Activated CD8-positive, alpha-beta memory T cell treated with anti-CD3 and anti-CD28 coated beads, Interleukin-2, amount 10 ng/mL, durations not matched to agents 7 days and 5 days (primary cell): ENCODE data around the gene AGBL5. TPM values are rescaled to one million over a fixed set of nuclear protein-coding genes. Genes with fewer than 3 reads are reported as not detected.

Source experiments
- ATAC-seq: fragments of 150-1000 bp; cut with Tn5 transposase; one replicate; pipeline ENCODE4 v1.10.0; 2021; ENCODE audit warnings: moderate library complexity
- CTCF ChIA-PET: fragments of 350-600 bp; sonication (Branson Sonifier 250); formaldehyde crosslinking; loops from one replicate; lab custom pipeline; 2021; ENCODE audit warnings: antibody characterized with exemption; lab: Charles Lee
- DNase-seq: peaks from one replicate; pipeline ENCODE4 v3.0.0-alpha.2; 2020
- H3K27ac Mint-ChIP-seq: one replicate; pipeline ENCODE4 v1.8.0; 2021; ENCODE audit warnings: mild to moderate bottlenecking, mixed read lengths
- H3K27me3 Mint-ChIP-seq: one replicate; pipeline ENCODE4 v1.8.0; 2021; ENCODE audit warnings: mixed read lengths
- H3K36me3 Mint-ChIP-seq: one replicate; pipeline ENCODE4 v1.8.0; 2021; ENCODE audit warnings: mild to moderate bottlenecking, mixed read lengths
- H3K4me1 Mint-ChIP-seq: one replicate; pipeline ENCODE4 v1.8.0; 2021; ENCODE audit warnings: mixed read lengths
- H3K4me3 Mint-ChIP-seq: one replicate; pipeline ENCODE4 v1.8.0; 2021; ENCODE audit warnings: mild to moderate bottlenecking, moderate library complexity, mixed read lengths
- H3K9me3 Mint-ChIP-seq: one replicate; pipeline ENCODE4 v1.8.0; 2022; ENCODE audit warnings: low read depth, mixed read lengths
- total RNA-seq, 2 experiments: library from RNA; stranded (reverse); gene quantifications; one replicate each; pipeline ENCODE4 v1.2.3, GENCODE V29; 2021

Gene AGBL5
- 10 to 100 TPM; 13.8 to 15.1 TPM for total RNA-seq

DNA sequence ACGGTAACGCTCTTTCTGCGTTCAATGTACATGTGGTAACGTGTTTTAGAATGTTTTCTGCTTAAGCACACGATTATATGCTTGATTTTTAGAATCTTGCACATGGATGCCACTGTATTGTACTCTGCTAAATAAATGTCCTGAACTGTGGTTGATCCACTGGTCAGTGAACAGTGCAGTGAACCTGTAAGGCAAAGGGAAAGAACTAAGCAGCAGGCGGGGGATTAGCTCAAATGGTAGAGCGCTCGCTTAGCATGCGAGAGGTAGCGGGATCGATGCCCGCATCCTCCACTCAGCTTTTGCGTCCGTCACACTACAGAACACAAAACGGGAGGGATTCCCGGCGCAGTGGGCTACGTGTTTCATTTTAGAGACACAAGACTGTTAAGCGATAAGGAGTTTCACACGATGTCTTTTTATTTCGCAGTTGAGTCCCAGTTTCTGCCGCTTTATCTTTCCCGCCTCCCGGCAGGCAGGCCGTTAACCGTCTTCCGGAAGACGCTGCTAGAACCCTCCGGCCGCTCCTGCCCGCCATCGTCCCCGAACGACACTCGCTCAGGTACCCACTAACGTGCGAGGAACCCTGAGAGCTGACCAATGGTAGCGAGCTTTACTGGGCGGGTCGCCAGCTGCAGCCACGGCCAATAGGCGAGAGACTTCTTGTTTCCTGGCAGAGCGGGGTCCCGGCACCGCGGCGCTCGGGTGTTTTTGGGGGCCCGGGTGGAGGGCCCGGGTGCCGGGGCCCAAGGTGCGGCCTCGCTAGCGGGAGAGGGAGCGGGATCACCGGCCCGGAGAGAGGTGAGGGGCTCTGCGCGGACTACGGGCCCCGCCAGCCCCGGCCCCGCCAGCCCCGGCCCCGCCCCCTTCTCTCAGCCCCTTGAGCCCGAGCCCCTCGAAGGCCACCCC is at the start of gene AGBL5:
AGBL5 (plus strand) TSS at position 673 of the 906 bp plus-strand sequence. CDS start 1,291 bp downstream, outside the sequence.
- Mint-ChIP-seq H3K27ac (peak within 1 kb of the TSS; percentile 94), H3K27me3 (peaks cover 6% of the 10 kb centered on the region), H3K36me3 (peaks cover 14% of the 10 kb centered on the region), H3K4me3 (peak within 1 kb of the TSS; percentile 80), H3K4me1 (peaks cover 20% of the 10 kb centered on the region), H3K9me3 (no peaks in the 10 kb centered on the region)
- ATAC-seq (peak; percentile 84), DNase-seq (peak; percentile 98)
- CTCF ChIA-PET = interaction anchor here (0.8 to 4.4 kb wide), 16 partner anchors 10 to 652 kb away, joined by 3 to 45 read pairs (median 6); partner anchors contain the start of genes KHK, OST4, PREB and TMEM214

DNA sequence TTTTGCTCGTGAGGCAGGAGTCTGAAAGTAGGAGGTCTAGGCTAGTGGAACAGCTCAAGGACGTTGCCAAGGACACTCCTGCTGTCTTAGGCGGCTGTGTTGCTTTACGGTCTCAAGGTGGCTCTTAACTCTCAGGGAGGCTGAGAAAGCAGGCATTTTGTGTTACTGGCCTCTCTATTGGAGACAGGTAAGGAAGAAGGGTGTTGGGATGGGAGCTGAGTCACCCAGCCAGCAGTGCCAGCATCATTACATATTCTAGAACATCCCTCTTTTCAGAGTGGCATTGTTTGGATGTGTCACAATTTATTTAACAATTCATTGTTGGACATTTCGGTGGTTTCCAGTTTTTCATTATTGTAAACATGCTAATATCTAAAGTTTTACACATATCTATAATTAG is 49.5 kb upstream of the AGBL5 start:
- Mint-ChIP-seq H3K4me1 (no peaks in the 10 kb centered on the region), H3K9me3 (no peaks in the 10 kb centered on the region), H3K27ac (no peak overlapping the region), H3K36me3 (no peaks in the 10 kb centered on the region), H3K4me3 (no peak overlapping the region), H3K27me3 (peaks cover 16% of the 10 kb centered on the region)
- no peak for ATAC-seq
- CTCF ChIA-PET = interaction anchor here (0.7 kb wide), 1 partner anchor 58 kb away, joined by 3 read pairs; no protein-coding TSS in a partner anchor
- no peak for DNase-seq

GRCh38 chr2:27003007-27003406 is 48.5 kb upstream of the AGBL5 start:
- ATAC-seq (no peak), DNase-seq (no peak)
- no peak overlapping the region for H3K27ac Mint-ChIP-seq
- CTCF ChIA-PET = interaction anchor here (2.1 kb wide), 1 partner anchor 21 kb away, joined by 4 read pairs; no protein-coding TSS in a partner anchor
- no peaks in the 10 kb centered on the region for H3K4me1 Mint-ChIP-seq
- no peaks in the 10 kb centered on the region for H3K36me3 Mint-ChIP-seq
- no peak overlapping the region for H3K4me3 Mint-ChIP-seq
- no peaks in the 10 kb centered on the region for H3K9me3 Mint-ChIP-seq
- peaks cover 20% of the 10 kb centered on the region for H3K27me3 Mint-ChIP-seq

DNA sequence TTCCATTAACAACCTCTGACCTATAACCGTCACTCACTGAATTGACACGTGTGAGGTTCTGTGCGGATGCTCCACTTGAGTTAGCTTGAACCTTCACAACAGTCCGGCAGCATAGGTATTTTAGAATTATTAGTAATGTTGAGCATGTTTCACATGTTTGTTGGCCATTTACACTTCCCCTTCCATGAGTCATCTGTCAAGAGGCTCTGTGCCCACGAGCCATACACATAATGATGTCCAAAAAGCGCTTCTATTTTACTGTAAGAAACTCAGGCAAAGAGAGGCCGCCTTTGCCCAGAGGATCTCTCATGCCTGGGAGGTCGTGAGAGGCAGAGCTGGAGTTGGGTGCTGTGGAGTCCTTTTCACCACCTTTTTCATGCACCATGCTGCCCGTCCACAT is 47.6 kb upstream of the AGBL5 start:
- H3K4me1 Mint-ChIP-seq = no peaks in the 10 kb centered on the region
- DNase-seq = no peak
- H3K9me3 Mint-ChIP-seq = no peaks in the 10 kb centered on the region
- H3K27ac Mint-ChIP-seq = no peak overlapping the region
- no peak overlapping the region for H3K4me3 Mint-ChIP-seq
- CTCF ChIA-PET = interaction anchor here (1.2 to 2.1 kb wide), 4 partner anchors 9 to 42 kb away, joined by 4 to 6 read pairs (median 4); no protein-coding TSS in a partner anchor
- H3K36me3 Mint-ChIP-seq = no peaks in the 10 kb centered on the region
- peaks cover 24% of the 10 kb centered on the region for H3K27me3 Mint-ChIP-seq
- ATAC-seq = no peak

- peaks cover 27% of the 10 kb centered on the region for H3K27me3 Mint-ChIP-seq
- ATAC-seq = no peak
- H3K4me3 Mint-ChIP-seq = no peak overlapping the region
- H3K27ac Mint-ChIP-seq = no peak overlapping the region
- CTCF ChIA-PET = interaction anchor here (0.6 to 4.0 kb wide), 5 partner anchors 8 to 523 kb away, joined by 3 to 15 read pairs (median 4); no protein-coding TSS in a partner anchor
- H3K36me3 Mint-ChIP-seq = peaks cover 1% of the 10 kb centered on the region
- no peak for DNase-seq
- no peaks in the 10 kb centered on the region for H3K9me3 Mint-ChIP-seq
- H3K4me1 Mint-ChIP-seq = peaks cover 2% of the 10 kb centered on the region
Measured at GRCh38 chr2:27006602-27007415, 44.7 kb upstream of the AGBL5 start.

- H3K4me3 Mint-ChIP-seq = no peak overlapping the region
- peaks cover 29% of the 10 kb centered on the region for H3K27me3 Mint-ChIP-seq
- H3K9me3 Mint-ChIP-seq = no peaks in the 10 kb centered on the region
- peaks cover 1% of the 10 kb centered on the region for H3K36me3 Mint-ChIP-seq
- DNase-seq (no peak), ATAC-seq (no peak)
- H3K4me1 Mint-ChIP-seq = peaks cover 2% of the 10 kb centered on the region
- CTCF ChIA-PET = interaction anchor here (0.6 to 4.0 kb wide), 4 partner anchors 9 to 522 kb away, joined by 3 to 15 read pairs (median 6); no protein-coding TSS in a partner anchor
- no peak overlapping the region for H3K27ac Mint-ChIP-seq
Measured at GRCh38 chr2:27007416-27008374, 43.8 kb upstream of the AGBL5 start.

DNA sequence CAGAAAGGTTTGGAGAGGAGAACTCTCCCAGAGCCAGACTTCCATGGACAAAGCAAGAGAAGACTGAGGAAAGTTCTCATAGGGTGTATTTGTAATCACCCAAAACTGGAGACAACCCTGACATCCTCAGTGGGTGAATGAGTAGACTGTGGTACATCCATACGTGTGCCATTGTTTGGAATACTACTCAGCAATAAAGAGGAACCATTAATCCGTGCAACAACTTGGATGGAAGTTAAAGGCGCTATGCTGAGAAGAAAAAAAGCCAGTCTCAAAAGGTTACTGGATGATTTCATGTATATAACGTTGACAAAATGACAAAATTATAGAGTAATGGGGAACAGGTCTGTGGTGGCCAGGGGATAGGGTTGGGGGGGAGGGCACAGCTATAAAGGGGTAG is 42.8 kb upstream of the AGBL5 start:
- peaks cover 2% of the 10 kb centered on the region for H3K4me1 Mint-ChIP-seq
- no peak overlapping the region for H3K4me3 Mint-ChIP-seq
- CTCF ChIA-PET = interaction anchor here (4.0 kb wide), 1 partner anchor 47 kb away, joined by 15 read pairs; no protein-coding TSS in a partner anchor
- H3K27ac Mint-ChIP-seq = no peak overlapping the region
- H3K27me3 Mint-ChIP-seq = peaks cover 27% of the 10 kb centered on the region
- no peaks in the 10 kb centered on the region for H3K9me3 Mint-ChIP-seq
- no peak for DNase-seq
- H3K36me3 Mint-ChIP-seq = peaks cover 1% of the 10 kb centered on the region
- no peak for ATAC-seq

GRCh38 chr2:27009083-27009482 is 42.4 kb upstream of the AGBL5 start:
- Mint-ChIP-seq H3K27ac (no peak overlapping the region), H3K9me3 (no peaks in the 10 kb centered on the region), H3K27me3 (peaks cover 25% of the 10 kb centered on the region), H3K4me3 (no peak overlapping the region), H3K36me3 (peaks cover 1% of the 10 kb centered on the region), H3K4me1 (peaks cover 2% of the 10 kb centered on the region)
- CTCF ChIA-PET = interaction anchor here (1.5 to 4.0 kb wide), 3 partner anchors 27 to 163 kb away, joined by 3 to 15 read pairs (median 4); no protein-coding TSS in a partner anchor
- DNase-seq = no peak
- no peak for ATAC-seq

DNA sequence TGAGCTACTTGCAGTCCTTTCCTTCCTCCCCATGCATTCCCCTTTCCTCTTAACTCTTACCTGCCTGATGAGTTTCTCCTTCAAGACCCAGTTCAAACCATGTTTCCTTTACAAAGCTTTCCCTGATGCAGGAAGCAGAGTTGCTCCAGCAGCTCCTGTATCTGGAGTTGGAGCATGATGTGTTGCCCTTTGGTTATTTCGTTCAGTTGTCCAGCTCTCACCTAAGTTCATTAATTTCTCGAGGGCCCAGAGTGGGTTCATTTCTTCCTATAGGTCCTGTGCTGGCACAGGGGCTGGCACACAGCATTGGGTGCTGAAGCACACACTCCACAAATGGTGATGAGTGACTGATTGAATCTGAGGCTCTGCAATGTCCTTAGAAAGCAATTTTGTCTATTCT is 41.8 kb upstream of the AGBL5 start:
- H3K4me3 Mint-ChIP-seq = no peak overlapping the region
- peaks cover 25% of the 10 kb centered on the region for H3K27me3 Mint-ChIP-seq
- peaks cover 2% of the 10 kb centered on the region for H3K4me1 Mint-ChIP-seq
- no peaks in the 10 kb centered on the region for H3K9me3 Mint-ChIP-seq
- H3K36me3 Mint-ChIP-seq = peaks cover 1% of the 10 kb centered on the region
- no peak overlapping the region for H3K27ac Mint-ChIP-seq
- CTCF ChIA-PET = interaction anchor here (1.5 to 4.0 kb wide), 3 partner anchors 27 to 163 kb away, joined by 3 to 15 read pairs (median 4); no protein-coding TSS in a partner anchor
- no peak for DNase-seq
- no peak for ATAC-seq

GRCh38 chr2:27010139-27010538 is 41.3 kb upstream of the AGBL5 start:
- H3K27ac Mint-ChIP-seq = no peak overlapping the region
- DNase-seq (no peak), ATAC-seq (no peak)
- peaks cover 2% of the 10 kb centered on the region for H3K4me1 Mint-ChIP-seq
- peaks cover 25% of the 10 kb centered on the region for H3K27me3 Mint-ChIP-seq
- peaks cover 1% of the 10 kb centered on the region for H3K36me3 Mint-ChIP-seq
- no peaks in the 10 kb centered on the region for H3K9me3 Mint-ChIP-seq
- CTCF ChIA-PET = interaction anchor here (0.9 to 4.0 kb wide), 4 partner anchors 28 to 164 kb away, joined by 3 to 15 read pairs (median 4); no protein-coding TSS in a partner anchor
- no peak overlapping the region for H3K4me3 Mint-ChIP-seq

- no peak for DNase-seq
- CTCF ChIA-PET = interaction anchor here (1.5 kb wide), 1 partner anchor 266 kb away, joined by 3 read pairs; no protein-coding TSS in a partner anchor
- Mint-ChIP-seq H3K27me3 (peaks cover 9% of the 10 kb centered on the region), H3K36me3 (peaks cover 1% of the 10 kb centered on the region), H3K4me1 (peaks cover 7% of the 10 kb centered on the region), H3K27ac (no peak overlapping the region), H3K9me3 (no peaks in the 10 kb centered on the region), H3K4me3 (no peak overlapping the region)
- no peak for ATAC-seq
Measured at GRCh38 chr2:27013738-27014137, 37.7 kb upstream of the AGBL5 start.
